CD4-positive, alpha-beta T cell treated with Interleukin-4 for 4 hours (primary cell): Measurements from ENCODE around the gene ROR1.

Source experiments
- DNase-seq: peaks from one replicate; pipeline ENCODE4 v3.0.0-alpha.2; 2020

ROR1 gene

DNA sequence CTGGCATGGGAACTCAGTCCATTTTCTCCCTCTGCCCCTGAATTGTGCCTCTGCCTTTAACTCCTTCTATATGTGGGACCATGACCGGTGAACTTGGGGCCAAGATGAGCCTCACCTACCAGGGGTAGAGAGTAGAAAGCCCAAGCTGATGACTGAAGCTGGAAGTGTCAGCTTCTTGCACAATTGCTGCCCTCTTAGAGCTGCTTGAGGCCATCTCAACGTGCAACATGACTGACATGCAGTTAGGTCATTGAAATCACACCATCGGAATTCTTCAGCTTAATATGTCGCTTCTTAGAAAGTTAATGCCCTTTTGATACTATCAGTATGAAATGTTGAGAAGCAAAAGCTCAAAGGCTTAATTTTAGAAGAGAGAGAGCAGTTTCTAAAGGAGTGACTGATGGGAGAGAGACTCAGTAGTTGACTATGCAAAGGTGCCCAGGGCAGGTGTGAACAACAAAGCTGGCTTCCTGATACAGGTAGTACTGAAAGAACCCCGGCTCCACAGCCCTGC, 340.3 kb downstream of the ROR1 start:
- DNase-seq, result no peak

DNA sequence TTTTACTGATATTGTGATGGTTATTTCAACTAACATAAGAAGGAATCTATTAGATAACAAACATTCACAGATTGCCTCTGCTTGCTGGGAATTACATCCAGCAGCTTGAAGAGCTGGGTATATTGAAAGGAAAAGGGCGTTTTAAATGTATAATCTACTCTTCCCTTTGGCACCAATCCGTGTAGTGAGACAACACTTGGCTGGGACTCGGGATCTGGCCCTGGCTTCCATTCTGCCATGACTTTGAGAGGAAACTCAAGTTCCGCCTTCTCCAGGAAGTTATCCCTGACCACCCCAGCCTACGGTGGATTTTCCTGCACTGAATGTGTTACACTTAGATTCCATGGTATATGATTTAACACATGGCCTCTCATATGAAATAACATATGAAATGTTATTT, 342.7 kb downstream of the ROR1 start:
- no peak for DNase-seq

- no peak for DNase-seq
These were observed 343.7 kb downstream of the ROR1 start for GRCh38 chr1:64117492-64117891.

DNA sequence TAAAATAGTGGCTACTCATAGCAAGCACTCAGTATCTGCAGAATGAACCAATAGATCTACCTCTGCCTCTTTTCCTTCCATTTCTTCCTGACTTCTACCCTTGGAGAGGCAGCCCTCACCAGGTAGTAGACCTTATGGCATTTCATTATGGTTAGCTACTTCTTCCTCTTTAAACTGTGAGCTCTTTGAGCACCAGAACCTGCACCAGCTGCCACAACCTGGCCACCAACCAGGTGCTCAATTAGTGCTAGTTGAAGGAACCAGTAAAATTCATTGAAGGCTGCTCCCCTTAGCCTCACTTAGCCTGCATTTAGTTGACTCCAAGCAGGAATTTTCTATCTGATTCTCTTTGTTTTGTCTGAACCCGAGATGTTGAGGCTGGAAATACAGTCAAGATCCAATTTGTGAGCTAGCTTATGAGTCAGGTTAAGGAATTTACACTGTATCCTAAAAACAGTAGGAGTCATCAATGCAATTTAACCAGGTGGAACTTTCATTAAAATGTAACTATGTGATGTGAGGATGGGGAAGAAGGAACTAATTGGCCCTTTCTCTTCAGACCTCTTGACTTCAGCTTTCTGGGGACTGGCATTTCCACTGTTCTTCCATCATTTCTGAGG, 348.1 kb downstream of the ROR1 start:
- no peak for DNase-seq

DNA sequence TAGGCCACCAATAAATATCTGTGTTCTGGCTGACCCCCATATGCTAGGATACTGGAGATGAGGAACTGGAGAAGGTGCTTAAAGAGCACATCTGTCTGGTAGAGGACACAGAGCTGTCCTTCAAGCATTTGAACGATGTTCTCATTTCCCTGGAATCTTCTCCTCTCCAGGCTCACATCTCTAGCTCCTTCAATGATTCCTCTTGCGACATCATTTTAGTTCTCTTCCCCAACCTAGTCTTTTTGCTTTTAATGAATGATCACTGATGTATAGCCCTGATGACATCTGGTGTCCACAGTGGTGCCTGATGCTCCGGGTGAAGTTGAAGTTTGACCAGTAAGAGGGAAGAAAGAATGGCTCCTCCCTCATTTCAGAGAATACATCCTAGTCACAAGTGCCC, 348.8 kb downstream of the ROR1 start:
- DNase-seq, result no peak

DNA sequence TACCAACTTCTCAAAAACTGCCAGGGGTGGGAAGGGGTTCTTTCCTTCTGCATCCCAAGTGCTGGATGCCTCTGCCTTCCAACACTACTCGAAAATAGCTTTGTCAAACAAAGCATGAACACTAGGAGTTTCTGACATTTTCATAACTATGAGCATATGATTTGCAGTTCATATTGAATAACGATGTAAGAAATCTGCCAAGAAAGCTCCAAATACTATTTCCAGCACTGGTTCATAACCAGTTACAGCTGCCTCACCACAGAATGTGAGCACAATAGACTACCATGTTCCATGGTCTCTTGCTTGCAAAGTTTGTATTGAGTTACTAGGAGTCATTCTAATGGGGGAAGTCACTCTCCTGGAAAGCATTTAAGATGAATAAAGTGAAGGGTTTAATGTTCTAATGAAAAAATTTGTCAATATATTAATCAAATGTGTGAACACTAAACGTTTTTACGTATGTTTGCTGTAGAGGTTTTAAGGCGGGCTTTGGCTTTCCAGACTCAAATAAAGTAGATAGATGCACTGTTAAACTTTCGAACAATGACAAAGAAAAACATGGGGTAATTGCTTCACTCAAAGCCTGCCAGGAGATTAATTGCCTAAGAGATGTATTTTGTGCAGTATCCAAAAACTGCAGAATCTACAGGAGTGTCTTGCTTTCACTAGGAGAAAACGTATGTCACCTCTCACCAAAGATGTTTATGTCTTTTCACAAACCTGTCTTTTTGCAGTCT, 351.1 kb downstream of the ROR1 start:
- DNase-seq, result no peak

DNA sequence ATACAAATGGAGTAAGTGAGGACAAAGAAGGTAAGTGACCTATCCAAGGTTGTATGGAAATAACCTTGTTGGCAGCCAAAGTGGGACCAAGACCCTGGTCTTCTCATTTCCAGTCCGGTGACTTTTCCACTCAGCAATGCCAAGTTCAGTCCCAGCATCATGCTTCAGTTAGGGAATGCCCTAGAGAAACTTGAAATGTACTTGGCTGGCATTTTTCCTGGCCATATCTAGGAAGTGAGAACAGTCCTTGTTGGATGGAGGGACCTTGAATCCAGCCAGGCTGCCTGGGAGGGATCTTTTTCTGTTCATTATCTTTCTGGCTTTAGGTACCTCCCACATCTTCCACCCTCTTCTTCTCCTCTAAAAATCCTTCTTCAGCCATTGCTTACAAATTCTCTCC, 352.8 kb downstream of the ROR1 start:
- DNase-seq, result no peak

DNA sequence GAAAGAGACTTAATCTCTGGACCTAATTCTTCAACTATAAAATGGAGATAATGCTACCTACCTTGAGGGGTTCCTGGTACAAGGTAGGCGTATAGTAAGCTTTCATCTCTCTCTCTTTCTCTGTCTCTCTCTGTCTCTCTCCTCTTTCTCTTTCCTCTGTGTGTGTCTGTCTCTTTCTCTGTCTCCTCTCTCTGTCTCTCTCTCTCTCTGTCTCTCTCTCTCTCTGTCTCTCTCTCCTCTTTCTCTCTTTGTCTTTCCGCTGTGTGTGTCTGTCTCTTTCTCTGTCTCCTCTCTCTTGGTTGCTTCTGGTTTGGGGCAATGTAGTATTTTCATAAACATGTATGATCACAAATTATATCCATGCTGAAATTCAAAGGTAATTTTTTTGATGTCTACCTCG, 353.5 kb downstream of the ROR1 start:
- no peak for DNase-seq

DNA sequence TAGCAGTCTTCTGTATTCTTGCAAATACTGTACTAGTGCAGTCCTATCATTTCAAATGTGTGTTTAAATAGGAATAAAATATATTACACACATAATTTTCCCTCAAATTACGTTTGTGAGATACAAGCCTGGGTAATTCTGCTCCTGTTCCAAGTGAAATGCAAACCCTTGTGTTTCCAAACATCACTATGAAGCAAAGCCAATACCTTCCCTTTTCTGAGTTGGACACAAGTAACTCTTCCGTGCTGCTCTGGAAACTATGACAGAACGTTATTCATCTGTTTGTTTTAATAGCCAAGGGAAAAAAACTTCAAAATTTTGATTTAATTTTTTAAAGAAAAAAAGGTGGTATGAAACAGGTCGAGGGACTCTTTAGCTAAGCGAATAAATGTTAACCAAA, 355.9 kb downstream of the ROR1 start:
- DNase-seq, result no peak

DNA sequence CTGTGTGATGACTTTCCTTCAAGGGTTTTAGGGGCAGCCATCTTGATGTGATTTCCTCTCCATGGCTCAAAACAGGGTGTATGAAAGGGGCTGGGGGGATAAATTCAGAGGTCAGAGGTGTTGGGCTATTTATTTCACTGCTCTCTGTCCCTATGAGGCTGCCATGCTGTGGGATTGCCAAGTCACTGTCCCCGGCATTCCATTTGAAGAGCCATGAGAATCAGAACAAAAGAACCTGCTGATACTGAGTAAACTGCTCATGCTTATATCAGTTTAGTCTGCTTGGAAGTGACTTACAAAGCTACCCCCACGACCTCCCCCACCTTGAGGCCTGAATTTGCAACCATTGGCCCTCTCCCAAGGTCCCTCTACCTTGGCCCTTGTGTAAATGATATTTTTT, 357.3 kb downstream of the ROR1 start:
- no peak for DNase-seq

- no peak for DNase-seq
These were observed 359.2 kb downstream of the ROR1 start for GRCh38 chr1:64133036-64133435.

- DNase-seq, result no peak
These were observed 361.8 kb downstream of the ROR1 start for GRCh38 chr1:64135462-64136223.

DNA sequence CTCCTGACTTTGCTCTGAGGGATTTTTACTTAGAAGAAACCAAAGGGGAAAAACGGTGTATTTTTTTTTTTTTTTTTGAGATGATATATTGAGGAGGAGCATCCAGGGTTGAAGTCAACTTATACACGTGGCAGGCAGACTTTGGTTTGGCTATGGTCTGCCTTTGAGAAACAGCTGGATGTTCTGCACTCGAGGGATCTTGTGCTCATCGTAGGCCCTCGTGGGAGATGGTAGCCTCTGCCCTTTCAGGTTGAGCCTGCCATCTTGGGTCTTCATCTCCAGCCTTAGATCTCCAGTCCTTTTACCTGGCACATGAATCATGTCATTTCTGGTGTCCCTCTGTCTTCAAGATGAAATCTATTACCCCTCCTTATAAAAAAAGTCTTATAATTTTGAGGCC, 362.5 kb downstream of the ROR1 start:
- DNase-seq, result no peak

- peak; percentile 54 for DNase-seq
These were observed 363.1 kb downstream of the ROR1 start for GRCh38 chr1:64136752-64137411.

GRCh38 chr1:64137412-64137803, 363.6 kb downstream of the ROR1 start:
- DNase-seq, result no peak

- no peak for DNase-seq
These were observed 366.1 kb downstream of the ROR1 start for GRCh38 chr1:64139877-64140276.

GRCh38 chr1:64140596-64140995, 366.8 kb downstream of the ROR1 start:
- DNase-seq, result no peak

- no peak for DNase-seq
These were observed 373.4 kb downstream of the ROR1 start for GRCh38 chr1:64147045-64147724.

- DNase-seq, result no peak
These were observed 373.9 kb downstream of the ROR1 start for GRCh38 chr1:64147759-64148158.

- DNase-seq, result no peak
These were observed 376.4 kb downstream of the ROR1 start for GRCh38 chr1:64150266-64150665.

DNA sequence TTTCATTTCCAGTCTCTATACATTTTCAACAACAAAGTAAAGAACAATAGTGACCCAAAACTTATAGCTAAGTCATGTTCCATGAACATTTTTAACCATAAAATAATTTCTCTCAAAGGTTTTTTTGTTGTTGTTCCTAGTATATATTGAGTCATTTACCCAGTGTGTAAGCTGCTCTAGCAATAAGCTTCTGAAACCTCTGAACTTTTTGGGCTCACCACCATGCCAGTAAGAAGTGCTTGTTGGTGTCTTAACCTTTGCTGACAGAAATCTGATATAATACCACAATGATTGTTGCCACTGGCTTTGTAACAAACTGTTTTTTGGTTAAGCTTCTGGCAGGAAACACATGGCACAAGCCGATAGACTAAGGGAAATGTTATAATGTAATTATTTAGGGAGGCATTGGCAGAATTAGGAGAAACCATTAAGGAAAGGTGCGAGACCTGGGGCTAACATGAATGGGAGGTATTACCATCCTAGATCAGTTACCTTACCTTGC, 377.0 kb downstream of the ROR1 start:
- DNase-seq, result no peak

DNA sequence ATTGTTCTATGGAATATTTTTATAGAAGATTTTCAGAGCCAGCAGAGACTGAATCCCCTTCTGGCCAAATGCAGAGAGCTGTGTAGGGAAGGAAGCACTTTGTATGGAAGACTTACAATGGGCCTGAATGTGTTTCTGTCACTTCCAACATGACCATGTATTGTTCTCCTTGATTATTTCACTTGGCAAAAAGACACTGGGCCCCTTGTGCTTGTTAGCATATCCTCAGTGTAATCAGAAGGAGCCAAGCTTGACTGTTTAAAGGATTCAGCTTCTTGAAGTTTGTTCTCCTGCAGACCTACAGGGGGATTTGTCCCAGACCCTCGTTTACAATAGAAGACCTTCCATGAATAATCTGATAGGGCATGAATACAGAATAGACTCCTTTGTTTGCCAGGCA, 381.5 kb downstream of the ROR1 start:
- DNase-seq, result no peak
